NK-92 (cell line): Measurements from ENCODE around the gene ZBTB16.

Experiments used
- DNase-seq: peaks from one replicate; lab custom pipeline; 2025; ENCODE audit not compliant: unreplicated experiment; lab: John Stamatoyannopoulos, UW

The ZBTB16 gene

GRCh38 chr11:114099392-114100178 is 40.1 kb downstream of the ZBTB16 start:
- DNase-seq: no peak

GRCh38 chr11:114102993-114103896 is 43.7 kb downstream of the ZBTB16 start:
- no peak for DNase-seq

- DNase-seq: no peak
These were observed 46.1 kb downstream of the ZBTB16 start for GRCh38 chr11:114105611-114106010.

GRCh38 chr11:114106047-114106446 is 46.5 kb downstream of the ZBTB16 start:
- no peak for DNase-seq

GRCh38 chr11:114106986-114107385 is 47.5 kb downstream of the ZBTB16 start:
- no peak for DNase-seq

- DNase-seq: no peak
These were observed 49.1 kb downstream of the ZBTB16 start for GRCh38 chr11:114108501-114109205.

- DNase-seq: no peak
These were observed 49.9 kb downstream of the ZBTB16 start for GRCh38 chr11:114109206-114110090.

- DNase-seq: no peak
These were observed 50.6 kb downstream of the ZBTB16 start for GRCh38 chr11:114110123-114110522.

GRCh38 chr11:114110952-114111947 is 51.7 kb downstream of the ZBTB16 start:
- DNase-seq: no peak

- DNase-seq: no peak
These were observed 56.0 kb downstream of the ZBTB16 start for GRCh38 chr11:114115451-114115928.

- DNase-seq: no peak
These were observed 56.8 kb downstream of the ZBTB16 start for GRCh38 chr11:114116357-114116756.

- DNase-seq: no peak
These were observed 57.3 kb downstream of the ZBTB16 start for GRCh38 chr11:114116800-114117199.

GRCh38 chr11:114120606-114121005 is 61.1 kb downstream of the ZBTB16 start:
- DNase-seq: no peak

GRCh38 chr11:114121138-114121537 is 61.6 kb downstream of the ZBTB16 start:
- DNase-seq: no peak

- no peak for DNase-seq
These were observed 62.4 kb downstream of the ZBTB16 start for GRCh38 chr11:114121804-114122504.

GRCh38 chr11:114122686-114123085 is 63.2 kb downstream of the ZBTB16 start:
- DNase-seq: no peak

- no peak for DNase-seq
These were observed 64.3 kb downstream of the ZBTB16 start for GRCh38 chr11:114123692-114124330.

GRCh38 chr11:114124601-114125144 is 65.2 kb downstream of the ZBTB16 start:
- no peak for DNase-seq
